Aorta (tissue), 5 donors: Measurements from ENCODE around the gene CHST3. TPM values are rescaled to one million over a fixed set of nuclear protein-coding genes. Genes with fewer than 3 reads are reported as not detected.

ENCODE experiments used
- ATAC-seq: fragments of 200-7000 bp; cut with Tn5 transposase; one replicate; pipeline ENCODE4 v1.9.1; 2022; ENCODE audit warnings: moderate library complexity; ENCODE audit not compliant: low FRiP score
- DNase-seq, 2 donors: peaks; one replicate each; pipeline ENCODE4 v3.0.0-alpha.2; 2020
- H3K27ac ChIP-seq, 2 donors: one replicate each; pipeline ENCODE4 v1.5.1; 2013; ENCODE audit warnings: low read length in 2 of 2, mild to moderate bottlenecking in 2 of 2, moderate library complexity in 2 of 2, control low read depth in 1 of 2, inconsistent platforms in 1 of 2, low read depth in 1 of 2
- H3K27me3 ChIP-seq, 2 donors: one replicate each; pipeline ENCODE4 v1.6.1; 2013; ENCODE audit warnings: control low read depth in 1 of 2, low read length in 1 of 2, mild to moderate bottlenecking in 1 of 2, moderate library complexity in 1 of 2; ENCODE audit not compliant: insufficient read depth in 2 of 2, control insufficient read depth in 1 of 2
- H3K36me3 ChIP-seq, 2 donors: one replicate each; pipeline ENCODE4 v1.6.1; 2013; ENCODE audit warnings: control low read depth in 1 of 2, low read length in 1 of 2, mild to moderate bottlenecking in 1 of 2; ENCODE audit not compliant: insufficient read depth in 2 of 2, control insufficient read depth in 1 of 2
- H3K4me1 ChIP-seq, 2 donors: one replicate each; pipeline ENCODE4 v1.6.1; 2013; ENCODE audit warnings: low read length in 2 of 2, control low read depth in 1 of 2, mild to moderate bottlenecking in 1 of 2, moderate library complexity in 1 of 2; ENCODE audit not compliant: insufficient read depth in 2 of 2, control insufficient read depth in 1 of 2
- H3K4me3 ChIP-seq, 2 donors: one replicate each; pipeline ENCODE4 v1.5.1; 2013; ENCODE audit warnings: low read length in 2 of 2, control low read depth in 1 of 2, mild to moderate bottlenecking in 1 of 2
- H3K9me3 ChIP-seq: one replicate; pipeline ENCODE4 v1.6.1; 2013; ENCODE audit warnings: mild to moderate bottlenecking, low read length; ENCODE audit not compliant: control insufficient read depth
- WGBS, 2 donors: extraction: QIAGEN DNeasy Blood & Tissue Kit; methylation state at CpG; one replicate each; pipeline ENCODE4 v1.1.7; 2013; 5-methylcytosine and 5-hydroxymethylcytosine counted together
- intact Hi-C, 2 donors: fragments of 100-400 bp; cut with DNase I; formaldehyde crosslinking; loops; one replicate each; pipeline versions ENCODE4 v1.14.2 to v1.15.0; 2022
- polyA plus RNA-seq, 2 donors: library from polyadenylated mRNA; stranded (reverse); fragments of 200-250 nt; gene quantifications; one replicate each; pipeline ENCODE4 v1.2.3, GENCODE V29; 2013
- total RNA-seq, 2 donors: library from RNA; stranded (reverse); fragmentation: NEBNext Ultra II Directional; extraction: Animal tissue kit (Norgen Biotek cat#: 25700); gene quantifications; one replicate each; pipeline ENCODE4 v1.2.1, GENCODE V29; 2021
- donor health status: healthy with polysubstance abuse.
- donor health status: Bipolar disorder and iron deficiency.
- donor health status: DM: no; HTN: no; CAD: no.
- donor health status: DM: no; HTN: no; CAD: no.
- donor health status: DM: yes; HTN: yes; CAD: no.

The CHST3 gene
- total and polyA plus RNA-seq, 4 donors, result 4.1 to 47.9 (median 19.6) TPM

DNA sequence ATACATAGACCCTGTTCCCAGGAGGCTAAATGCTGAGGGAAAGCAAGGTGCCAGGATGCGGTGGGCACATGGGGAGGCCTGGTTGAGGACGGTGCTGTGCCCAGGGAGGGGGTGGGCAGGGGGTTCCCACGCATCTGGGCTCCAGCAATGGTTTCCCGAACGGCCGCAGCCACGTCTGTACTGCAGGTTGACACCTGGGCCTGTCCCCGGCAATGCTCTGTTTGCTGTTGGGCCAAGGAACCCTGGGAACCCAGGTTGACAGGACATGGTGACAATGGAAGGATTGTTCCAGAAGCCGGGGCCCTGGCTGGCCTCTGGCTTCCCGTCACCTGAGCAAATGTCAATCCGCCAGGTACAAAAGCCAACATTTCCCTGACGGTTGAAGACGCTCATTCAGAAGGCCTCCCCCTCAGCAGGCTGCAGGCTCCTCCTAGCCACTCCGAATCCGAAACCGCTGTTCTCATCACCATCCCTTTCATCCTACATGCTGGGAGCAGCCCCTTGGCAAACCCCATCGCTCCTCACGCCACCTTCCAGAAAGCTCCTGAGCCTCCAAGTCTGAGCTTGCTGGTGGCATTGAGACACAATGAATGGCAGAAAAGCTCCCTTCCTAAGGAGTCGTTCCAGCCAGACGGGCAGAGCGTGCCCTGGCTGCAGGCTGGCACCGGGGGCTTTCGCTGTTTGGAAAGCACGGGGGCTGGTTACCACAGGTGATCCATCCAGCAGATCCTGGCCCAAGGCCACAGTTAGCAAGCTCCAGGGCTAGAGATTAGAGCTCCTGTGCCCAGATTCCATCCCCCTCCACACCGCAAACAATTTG lies 92.9 kb downstream of the CHST3 start:
- no peak for DNase-seq
- Histone ChIP-seq H3K9me3 (no peaks in the 10 kb centered on the region), H3K4me3 (no peak overlapping the region), H3K36me3 (no peaks in the 10 kb centered on the region), H3K4me1 (no peaks in the 10 kb centered on the region), H3K27me3 (no peaks in the 10 kb centered on the region), H3K27ac (no peak overlapping the region)
- ATAC-seq, result no peak
- intact Hi-C loops, result no loop called here
- 82 to 87% methylated on average over 25 of the region's 25 CpGs for WGBS, 2 donors

DNA sequence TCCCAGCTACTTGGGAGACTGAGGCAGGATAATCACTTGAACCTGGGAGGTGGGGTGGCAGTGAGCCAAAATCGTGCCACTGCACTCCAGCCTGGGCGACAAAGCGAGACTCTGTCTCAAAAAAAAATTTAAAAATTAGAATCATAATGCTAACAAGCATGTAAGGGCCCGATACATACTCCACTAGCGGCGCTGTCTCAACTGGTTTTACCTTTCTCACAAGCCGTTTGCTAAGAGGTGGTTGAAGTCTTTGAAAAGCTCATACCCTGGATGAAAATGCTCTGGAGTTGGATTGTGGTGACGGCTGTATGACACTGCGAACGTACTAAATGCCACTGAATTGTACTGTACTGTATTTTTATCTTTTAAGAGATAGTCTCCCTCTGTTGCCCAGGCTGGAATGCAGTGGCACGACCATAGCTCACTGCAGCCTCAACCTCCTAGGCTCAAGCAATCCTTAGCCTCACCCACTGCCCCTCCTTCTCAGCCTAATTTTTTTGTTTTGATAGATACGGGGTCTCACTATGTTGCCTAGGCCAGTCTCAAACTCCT lies 94.2 kb downstream of the CHST3 start:
- no peaks in the 10 kb centered on the region for H3K27me3 ChIP-seq
- ATAC-seq, result no peak
- 87 to 92% methylated on average over 12 of the region's 12 CpGs for WGBS, 2 donors
- intact Hi-C loops, result no loop called here
- H3K36me3 ChIP-seq, result no peaks in the 10 kb centered on the region
- no peaks in the 10 kb centered on the region for H3K9me3 ChIP-seq
- H3K4me1 ChIP-seq, result no peaks in the 10 kb centered on the region
- no peak overlapping the region for H3K4me3 ChIP-seq
- no peak overlapping the region for H3K27ac ChIP-seq
- DNase-seq, result no peak

GRCh38 chr10:72058989-72059842 lies 95.0 kb downstream of the CHST3 start:
- DNase-seq, result no peak
- no peak overlapping the region for H3K4me3 ChIP-seq
- ATAC-seq, result no peak
- H3K36me3 ChIP-seq, result no peaks in the 10 kb centered on the region
- H3K27ac ChIP-seq, result no peak overlapping the region
- intact Hi-C loops, result no loop called here
- H3K4me1 ChIP-seq, result no peaks in the 10 kb centered on the region
- 52 to 54% methylated on average over 21 of the region's 21 CpGs for WGBS, 2 donors
- no peaks in the 10 kb centered on the region for H3K27me3 ChIP-seq
- no peaks in the 10 kb centered on the region for H3K9me3 ChIP-seq

DNA sequence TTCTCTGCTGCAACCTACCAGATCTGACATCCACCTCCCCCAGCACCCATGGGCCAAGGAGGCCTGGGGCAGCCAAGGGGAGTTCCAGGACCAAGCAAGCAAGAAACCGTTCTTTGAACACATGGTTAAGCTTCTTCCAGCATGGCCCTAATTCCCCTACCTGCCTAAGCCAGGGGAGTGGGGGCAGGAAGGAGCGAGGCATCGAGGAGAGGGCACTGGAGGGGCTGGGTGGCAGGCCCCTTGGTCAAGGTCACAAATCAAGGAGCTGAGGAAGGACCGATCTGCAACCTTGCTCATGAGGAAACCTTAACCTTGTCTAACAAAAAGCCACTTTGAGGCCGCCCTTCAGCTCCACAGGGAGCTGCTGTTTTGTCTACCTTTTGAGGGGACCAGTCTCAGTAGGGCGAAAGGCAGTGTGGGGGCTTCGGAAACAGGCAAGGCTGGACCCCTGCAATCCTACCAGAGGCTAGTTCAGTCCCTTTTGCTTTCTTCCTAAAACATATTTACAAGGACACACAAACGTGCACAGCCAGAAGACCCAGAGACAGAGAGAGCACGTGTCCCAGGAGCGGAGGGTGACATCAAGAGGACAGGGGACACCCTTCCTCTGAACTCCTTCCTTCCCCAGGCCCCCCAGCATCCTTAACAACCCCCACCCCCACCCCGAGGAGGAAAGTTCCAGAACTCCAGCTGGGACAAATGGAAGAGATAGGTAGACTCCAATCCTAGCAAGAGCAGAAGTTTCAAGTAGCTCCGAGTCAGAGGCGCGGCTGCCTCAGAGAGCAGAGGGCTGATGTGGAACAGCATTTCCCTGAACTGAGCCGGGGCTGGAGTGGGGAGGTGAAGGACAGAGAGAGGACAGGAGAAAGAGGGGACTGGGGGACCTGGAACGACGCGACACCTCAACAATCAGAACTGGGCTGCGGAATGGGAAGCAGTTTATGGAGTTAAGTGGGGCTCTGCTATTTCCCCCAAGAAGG lies 95.9 kb downstream of the CHST3 start:
- H3K27ac ChIP-seq, result no peak overlapping the region
- ATAC-seq, result no peak
- no peak overlapping the region for H3K4me3 ChIP-seq
- intact Hi-C loops, result no loop called here
- no peaks in the 10 kb centered on the region for H3K9me3 ChIP-seq
- no peaks in the 10 kb centered on the region for H3K36me3 ChIP-seq
- H3K27me3 ChIP-seq, result no peaks in the 10 kb centered on the region
- no peak for DNase-seq
- WGBS, 2 donors, result 89% methylated on average over 19 of the region's 19 CpGs
- H3K4me1 ChIP-seq, result no peaks in the 10 kb centered on the region

DNA sequence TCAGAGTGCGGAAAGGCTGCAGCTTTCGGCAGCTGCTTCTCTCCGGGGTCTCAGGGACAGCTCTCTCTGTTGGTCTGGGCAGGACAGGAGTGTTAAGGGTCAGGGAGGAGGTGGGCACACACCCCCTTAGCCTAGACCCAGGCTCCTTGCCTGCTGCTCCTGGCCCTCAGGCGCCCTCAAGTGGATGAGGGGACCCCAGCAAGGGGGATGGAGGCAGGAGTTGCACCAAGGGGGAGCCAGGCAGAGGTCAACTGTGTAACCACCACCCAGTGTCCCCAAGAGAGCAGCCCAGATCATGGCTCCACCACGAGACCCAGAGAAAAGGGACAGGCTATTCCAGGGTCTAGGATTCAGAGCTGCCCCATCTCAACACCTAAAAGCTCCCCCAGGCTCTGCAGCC lies 97.3 kb downstream of the CHST3 start:
- H3K4me3 ChIP-seq, result no peak overlapping the region
- ATAC-seq (no peak), DNase-seq (no peak)
- no peaks in the 10 kb centered on the region for H3K27me3 ChIP-seq
- H3K4me1 ChIP-seq, result no peaks in the 10 kb centered on the region
- WGBS, 2 donors, result 87 to 92% methylated on average over 5 of the region's 5 CpGs
- H3K27ac ChIP-seq, result no peak overlapping the region
- intact Hi-C loops, result no loop called here
- no peaks in the 10 kb centered on the region for H3K9me3 ChIP-seq
- no peaks in the 10 kb centered on the region for H3K36me3 ChIP-seq

- Histone ChIP-seq H3K4me3 (no peak overlapping the region), H3K36me3 (no peaks in the 10 kb centered on the region), H3K9me3 (no peaks in the 10 kb centered on the region), H3K27me3 (no peaks in the 10 kb centered on the region), H3K27ac (no peak overlapping the region), H3K4me1 (no peaks in the 10 kb centered on the region)
- 93 to 95% methylated on average over 9 of the region's 9 CpGs for WGBS, 2 donors
- intact Hi-C loops, result no loop called here
- DNase-seq (no peak), ATAC-seq (no peak)
These were observed 97.7 kb downstream of the CHST3 start for GRCh38 chr10:72061930-72062329.

DNA sequence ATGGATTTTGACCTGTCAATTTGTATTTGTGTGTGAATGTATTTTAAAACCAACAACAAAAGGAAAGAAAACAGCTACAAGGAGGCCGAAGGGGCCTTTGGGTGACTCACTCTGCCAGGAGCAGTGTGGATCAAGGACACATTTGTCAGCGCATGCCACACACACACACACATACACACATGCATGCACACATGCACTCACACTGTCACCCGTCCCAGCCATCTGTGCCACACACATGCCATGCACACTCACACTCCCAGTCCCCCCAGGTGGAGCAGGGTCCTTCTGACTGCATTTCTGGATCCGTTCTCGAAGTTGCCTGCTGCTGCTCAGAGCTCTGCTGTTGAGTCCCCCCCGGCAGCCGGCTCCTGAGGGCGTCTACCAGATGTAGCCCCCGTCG lies 98.2 kb downstream of the CHST3 start:
- DNase-seq (no peak), ATAC-seq (no peak)
- Histone ChIP-seq H3K9me3 (no peaks in the 10 kb centered on the region), H3K4me3 (no peak overlapping the region), H3K4me1 (no peaks in the 10 kb centered on the region), H3K27ac (no peak overlapping the region), H3K27me3 (no peaks in the 10 kb centered on the region), H3K36me3 (no peaks in the 10 kb centered on the region)
- intact Hi-C loops, result no loop called here
- 93 to 94% methylated on average over 10 of the region's 10 CpGs for WGBS, 2 donors
